NOMO-1 treated with DMSO at 0.1 percent for 48 hours (cell line): ENCODE data around the gene DOCK9.
A peak's percentile ranks its signal among the peaks of the same experiment; 100 is the strongest.

Source experiments
- DNase-seq: peaks from one replicate; lab custom pipeline; 2025; ENCODE audit not compliant: unreplicated experiment; lab: John Stamatoyannopoulos, UW

The DOCK9 gene

GRCh38 chr13:98954313-98954712 is 23.6 kb downstream of the DOCK9 start:
- DNase-seq: no peak

DNA sequence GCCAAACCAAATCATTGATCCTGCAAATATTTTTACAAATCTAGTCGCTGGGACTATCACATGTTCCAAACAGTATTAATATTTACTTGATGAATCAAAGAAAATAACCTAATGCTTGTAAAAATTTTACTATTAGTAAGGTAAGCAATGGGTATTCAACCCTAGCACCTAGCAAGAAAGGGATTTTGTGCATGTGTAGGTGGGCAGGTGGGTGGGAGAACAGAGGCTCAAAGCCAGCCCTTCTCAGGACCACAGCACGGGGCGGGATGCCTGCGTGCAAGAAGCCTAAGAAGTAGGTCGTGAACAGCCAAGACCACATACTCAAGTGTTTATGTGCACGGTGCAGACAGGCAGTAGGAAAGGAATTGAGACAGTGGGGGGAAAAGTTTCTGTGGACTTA is 26.6 kb downstream of the DOCK9 start:
- no peak for DNase-seq

DNA sequence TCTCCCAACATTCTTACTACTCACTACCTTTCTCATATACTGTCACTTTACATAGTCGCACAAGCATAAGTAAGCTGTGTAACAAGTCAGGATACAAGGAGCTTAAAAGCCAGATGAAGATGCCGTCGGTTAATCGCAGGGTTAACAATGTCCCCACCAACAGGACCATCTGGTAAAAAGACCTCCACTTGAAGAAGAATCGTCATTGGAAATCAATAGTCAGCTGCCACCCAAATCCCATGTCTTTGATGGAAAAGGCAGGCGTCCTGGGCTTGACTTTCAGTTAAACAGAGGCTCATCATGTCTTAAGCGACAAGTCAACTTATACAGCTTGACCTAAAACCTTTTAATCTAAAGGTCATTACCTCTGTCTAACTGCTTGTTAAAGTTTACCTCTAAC is 27.2 kb downstream of the DOCK9 start:
- no peak for DNase-seq

DNA sequence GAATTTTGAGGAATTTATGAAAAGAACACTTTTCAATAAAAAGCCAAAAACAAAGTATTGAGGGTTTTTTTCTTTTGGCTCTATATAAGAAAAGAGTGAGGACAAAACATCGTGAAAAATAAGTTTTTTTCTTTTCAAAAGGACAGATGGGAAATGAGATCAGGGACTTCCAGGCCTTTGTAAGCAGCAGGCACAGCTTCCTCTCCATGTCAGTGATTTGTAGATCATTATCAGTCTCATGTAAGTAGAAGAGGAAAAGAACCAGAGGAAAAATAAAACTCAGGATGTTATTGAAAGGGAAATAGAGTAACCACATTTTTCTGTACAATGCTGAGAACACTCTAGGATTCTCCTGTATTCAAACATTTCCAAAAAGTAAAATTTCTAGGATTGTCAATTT is 29.9 kb downstream of the DOCK9 start:
- DNase-seq: no peak

DNA sequence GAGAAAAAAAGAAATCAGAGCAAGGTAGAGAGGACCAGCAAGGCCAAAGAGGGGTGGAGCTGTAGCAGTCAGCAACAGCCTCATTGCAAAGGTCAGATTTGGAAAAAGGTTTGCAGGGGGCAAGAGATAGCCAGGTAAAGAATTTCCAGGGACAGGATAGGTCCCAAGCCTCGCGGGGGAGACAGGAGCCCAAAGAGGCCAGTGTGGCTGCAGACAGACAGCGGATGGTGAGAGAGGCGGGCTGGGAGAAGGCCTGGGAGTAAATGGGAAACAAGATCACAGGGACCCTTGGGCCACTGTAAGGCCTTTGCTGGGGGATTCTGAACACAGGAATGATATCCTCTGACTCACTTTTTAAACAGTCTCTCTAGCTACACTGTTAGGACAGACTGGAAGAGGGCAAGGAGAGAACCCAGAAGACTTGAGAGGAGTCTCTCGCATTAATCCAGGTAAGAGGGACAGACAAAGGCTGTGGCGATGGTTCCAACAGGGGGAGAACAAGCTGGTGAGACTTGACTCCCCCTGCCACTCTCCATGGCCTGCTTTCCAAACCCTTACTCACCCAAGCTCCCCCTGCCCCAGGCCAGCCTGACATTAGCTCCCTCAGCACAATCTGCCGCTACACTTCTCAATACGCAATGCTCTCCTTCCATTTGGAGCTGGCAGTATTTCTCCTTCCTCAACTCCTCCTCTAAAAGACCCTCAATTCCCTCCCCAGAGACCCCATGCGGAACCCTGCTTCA is 31.8 kb downstream of the DOCK9 start:
- DNase-seq: no peak

DNA sequence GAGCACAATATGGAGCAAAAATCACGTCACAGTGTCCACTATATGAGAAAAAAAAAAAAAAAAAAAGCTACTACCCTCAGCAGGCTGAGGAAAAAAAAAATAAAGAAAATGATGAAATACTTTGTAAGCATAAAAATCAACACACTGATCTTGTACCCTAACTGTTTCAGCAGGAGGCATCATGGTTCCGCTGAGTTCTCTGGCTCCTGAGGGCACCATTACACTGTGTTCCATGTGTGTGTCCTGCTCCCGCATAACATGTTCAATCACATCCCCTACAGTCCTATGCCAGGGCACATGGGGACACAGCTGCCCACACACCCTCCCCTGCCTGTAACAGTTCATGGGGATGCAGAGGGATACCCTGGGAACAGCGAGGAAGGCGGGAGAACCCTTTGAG is 33.5 kb downstream of the DOCK9 start:
- DNase-seq: no peak

GRCh38 chr13:98942997-98943396 is 34.9 kb downstream of the DOCK9 start:
- no peak for DNase-seq

- no peak for DNase-seq
Measured at GRCh38 chr13:98942485-98942884, 35.4 kb downstream of the DOCK9 start.

DNA sequence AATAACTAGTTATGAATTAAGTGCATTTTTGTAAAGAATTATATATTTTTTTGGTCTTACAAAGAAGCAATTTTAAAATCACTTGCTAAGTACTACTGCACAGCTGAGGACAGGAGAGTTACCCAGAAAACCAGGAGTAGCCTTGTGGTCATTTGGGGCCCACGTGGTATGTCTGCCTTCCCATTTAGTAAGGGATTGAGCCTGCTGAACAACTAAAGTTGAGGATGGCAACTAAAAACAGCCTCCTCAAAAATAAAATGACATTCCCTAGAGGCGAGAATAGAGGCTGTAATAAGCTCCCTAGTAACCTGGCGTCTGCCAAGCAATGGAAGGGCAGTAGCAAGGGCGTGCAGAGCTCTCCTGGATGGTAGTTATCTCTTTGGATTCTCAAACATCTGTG is 36.3 kb downstream of the DOCK9 start:
- DNase-seq: no peak

DNA sequence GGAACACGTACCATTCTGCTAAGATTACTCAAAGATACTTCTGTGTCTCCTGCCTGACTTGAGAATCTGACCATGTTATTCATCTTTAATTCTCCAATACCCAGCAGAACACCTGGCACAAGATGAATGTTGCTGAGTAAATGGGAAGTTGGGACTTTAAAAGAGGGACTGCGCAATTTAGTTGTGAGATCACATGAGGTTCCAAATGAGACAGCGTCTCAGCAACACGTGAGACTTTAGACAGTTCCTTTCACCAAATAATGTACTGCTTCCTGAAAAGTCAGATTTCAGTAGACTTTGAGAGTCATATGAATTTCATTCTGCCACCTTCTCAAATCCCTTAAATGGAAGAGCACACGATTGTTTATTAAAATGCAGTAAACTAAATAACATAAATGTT is 36.7 kb downstream of the DOCK9 start:
- peak; percentile 75 for DNase-seq

GRCh38 chr13:98940325-98941001 is 37.4 kb downstream of the DOCK9 start:
- no peak for DNase-seq

DNA sequence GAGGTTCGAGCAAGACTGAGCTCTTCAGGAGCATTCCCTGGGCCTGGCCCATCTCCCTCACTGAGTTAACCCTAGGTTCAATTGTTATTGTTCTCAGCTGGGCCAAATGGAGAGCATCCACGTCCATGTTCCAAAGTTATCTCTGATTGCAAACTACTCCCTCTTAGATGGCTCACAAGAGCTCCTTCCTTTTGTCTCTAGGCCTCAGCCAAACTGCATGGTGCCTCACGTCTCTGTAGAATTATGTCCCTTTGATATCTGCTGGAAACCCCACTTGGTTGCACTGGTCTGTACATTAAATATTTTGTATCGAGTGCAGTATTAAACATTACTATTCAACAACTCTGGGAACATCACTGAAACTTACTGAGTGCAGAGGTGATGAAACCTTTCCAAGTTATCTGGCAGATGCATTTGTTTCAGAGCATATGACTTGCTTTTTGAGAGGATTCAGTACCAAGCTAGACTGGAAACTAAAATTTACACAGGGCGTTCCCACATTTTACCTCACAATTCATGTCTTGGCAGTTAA is 38.1 kb downstream of the DOCK9 start:
- no peak for DNase-seq

GRCh38 chr13:98938801-98939200 is 39.1 kb downstream of the DOCK9 start:
- DNase-seq: no peak

DNA sequence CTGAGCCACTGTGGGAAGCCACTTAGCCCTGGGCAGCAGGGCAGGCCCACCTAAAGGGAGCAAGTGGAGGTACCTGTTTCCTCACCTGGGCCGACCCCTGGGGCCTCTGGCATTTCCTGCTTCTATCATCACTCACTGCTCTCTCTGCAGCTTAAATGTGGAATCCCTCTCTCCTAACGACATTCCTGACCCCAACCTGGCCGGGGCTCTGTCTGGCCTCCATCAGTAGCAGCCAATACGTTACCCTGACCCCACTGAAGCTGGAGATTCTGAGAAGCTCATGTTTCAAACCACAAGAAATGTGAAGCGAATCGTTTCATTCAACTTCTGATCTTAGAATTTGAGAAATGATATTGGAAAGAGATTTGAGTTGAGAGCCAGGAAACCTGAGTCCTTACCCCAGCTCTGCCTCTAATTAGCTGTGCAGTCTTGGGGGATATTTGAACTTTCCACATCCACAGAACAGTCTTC is 39.9 kb downstream of the DOCK9 start:
- no peak for DNase-seq

DNA sequence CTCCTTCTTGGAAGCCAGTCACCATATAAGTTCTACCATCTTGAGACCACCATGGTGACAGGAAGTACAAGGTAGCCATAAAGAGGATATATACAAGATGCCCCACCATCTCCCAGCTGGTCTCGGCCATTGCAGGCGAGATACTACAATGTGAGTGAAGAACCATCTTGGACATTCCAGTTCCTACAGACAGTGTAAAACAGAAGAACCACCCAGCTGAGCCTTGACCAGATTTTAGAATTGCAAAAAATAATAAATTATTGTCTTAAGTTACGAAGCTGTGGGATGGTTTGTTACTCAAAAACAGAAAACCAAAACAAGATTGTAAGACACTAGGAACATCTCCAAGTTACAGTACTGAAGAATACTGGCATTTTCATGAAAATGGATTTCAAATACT is 43.6 kb downstream of the DOCK9 start:
- DNase-seq: no peak

DNA sequence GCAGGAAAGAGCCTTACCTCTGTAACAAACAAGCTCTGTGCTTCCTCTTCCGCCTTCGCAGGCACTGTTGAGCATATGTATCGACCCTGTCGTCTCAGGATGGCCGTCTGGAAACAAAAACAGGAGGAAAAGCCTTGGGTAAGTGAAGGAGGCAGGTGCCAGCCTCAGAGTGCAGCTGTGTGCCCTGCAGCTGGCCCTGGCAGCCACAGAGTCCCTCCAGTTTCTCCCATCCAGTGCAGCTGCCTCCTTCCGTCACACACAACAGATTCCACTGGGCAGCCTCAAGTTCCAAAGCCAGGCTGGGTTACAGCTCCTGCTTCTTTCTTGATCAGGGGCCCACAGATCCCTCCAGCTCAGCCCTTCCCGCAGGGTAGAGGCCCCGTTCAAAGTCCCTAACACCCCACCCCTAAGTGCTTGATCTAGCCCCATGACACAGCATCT is 47.7 kb downstream of the DOCK9 start:
- DNase-seq: no peak

DNA sequence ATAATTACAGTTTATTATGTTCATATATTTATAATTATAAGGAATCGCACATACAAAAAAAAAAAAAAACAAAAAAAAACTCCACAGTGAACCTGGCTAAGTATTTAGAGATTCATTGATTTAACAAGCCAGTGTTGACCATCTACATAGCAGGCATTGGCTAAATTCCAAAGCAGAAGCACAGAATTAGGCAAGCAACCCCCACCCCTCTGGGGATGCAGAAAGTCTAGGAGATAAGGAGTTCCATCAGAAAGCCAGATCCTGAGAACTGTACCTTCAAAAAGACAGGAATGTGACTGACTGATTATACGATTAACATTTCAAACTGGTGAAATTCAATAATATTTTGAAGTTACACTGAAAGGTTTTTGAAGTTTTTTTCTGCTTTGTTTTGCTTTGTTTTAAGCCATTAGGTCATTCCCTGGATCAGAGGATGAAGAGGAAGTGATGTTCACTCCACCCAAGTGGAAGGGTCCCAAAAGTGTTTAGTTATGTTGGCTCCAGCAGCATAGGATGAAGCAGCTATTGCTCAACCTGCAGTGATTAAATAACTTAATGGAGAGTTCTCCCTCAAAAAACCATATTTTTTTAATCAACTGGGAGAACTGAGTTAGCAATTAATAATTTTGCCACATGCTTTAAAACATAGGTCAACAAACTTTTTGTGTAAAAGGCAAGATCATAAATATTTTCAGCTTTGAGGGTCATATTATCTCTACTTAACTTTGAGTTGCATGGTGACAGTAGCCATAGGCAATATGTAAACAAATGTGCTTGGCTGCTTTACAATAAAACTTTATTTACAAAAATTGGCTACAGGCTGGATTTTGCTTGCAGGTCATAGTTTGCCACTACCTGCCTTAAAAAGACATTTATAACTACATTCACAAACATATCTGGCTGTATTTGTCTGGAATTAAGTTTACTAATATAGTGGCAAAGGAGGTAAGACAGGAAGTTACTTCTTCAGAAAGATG is 49.6 kb downstream of the DOCK9 start:
- DNase-seq: no peak

- DNase-seq: no peak
Measured at GRCh38 chr13:98925949-98926348, 51.9 kb downstream of the DOCK9 start.

GRCh38 chr13:98923641-98924397 is 54.0 kb downstream of the DOCK9 start:
- DNase-seq: no peak

DNA sequence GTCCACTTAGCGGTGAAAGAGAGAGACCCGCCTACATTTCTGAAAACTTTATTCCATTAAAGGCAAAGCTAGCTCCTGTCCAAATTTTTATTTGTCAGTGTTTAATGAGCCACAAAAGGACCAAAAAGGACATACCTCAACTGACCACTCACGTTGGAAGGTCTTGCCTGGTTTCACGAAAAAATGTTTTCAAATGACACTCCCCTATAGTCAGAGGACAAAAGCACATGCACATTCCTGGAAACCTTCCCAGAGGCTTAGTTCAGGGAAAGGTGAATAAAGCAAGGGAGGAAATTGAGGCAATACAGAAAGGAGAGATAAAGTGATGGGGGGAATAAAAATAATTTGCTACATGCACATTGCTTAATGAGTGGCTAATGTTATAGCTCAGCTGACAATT is 55.6 kb downstream of the DOCK9 start:
- no peak for DNase-seq
